H1 (cell line): Measurements from ENCODE around the gene GNB1. TPM values are rescaled to one million over a fixed set of nuclear protein-coding genes. Genes with fewer than 3 reads are reported as not detected.

Experiments
- EP300 ChIP-seq, 2 experiments: IDR thresholded peaks; 1 replicate in 1 of 2; 2 replicates in 1 of 2; pipeline ENCODE4 v1.6.1; 2011 to 2012; ENCODE audit warnings: low read depth in 2 of 2, low read length in 2 of 2, mild to moderate bottlenecking in 2 of 2, borderline replicate concordance in 1 of 2, inconsistent platforms in 1 of 2, moderate library complexity in 1 of 2
- HDAC2 ChIP-seq, 2 experiments: fragments of 300-600 bp in 1 of 2; sonication (generic) in 1 of 2; IDR thresholded peaks; 2 replicates each; pipeline ENCODE4 v1.6.1; 2011 to 2012; ENCODE audit warnings: low read depth in 2 of 2, low read length in 2 of 2, mild to moderate bottlenecking in 2 of 2, moderate library complexity in 2 of 2, borderline replicate concordance in 1 of 2, inconsistent platforms in 1 of 2
- POLR2AphosphoS5 ChIP-seq: IDR thresholded peaks from 2 replicates; pipeline ENCODE4 v1.6.1; 2011; ENCODE audit warnings: low read depth, low read length
- SRF ChIP-seq: IDR thresholded peaks from 2 replicates; pipeline ENCODE4 v1.6.1; 2011; ENCODE audit warnings: mild to moderate bottlenecking, low read depth, low read length, moderate library complexity
- polyA plus RNA-seq, 7 experiments: library from polyadenylated mRNA; depleted of rRNA in 3 of 7; stranded (reverse) in 5 of 7; unstranded in 2 of 7; fragments of >200 nt in 5 of 7; fragments of 200-250 nt in 2 of 7; gene quantifications; 1 replicate in 5 of 7; 2 replicates in 1 of 7; 4 replicates in 1 of 7; pipeline versions ENCODE4 v1.2.1 to v1.2.3, GENCODE V29; 2011 to 2013; ENCODE audit warnings: missing spikeins in 2 of 7, mixed read lengths in 2 of 7
- total RNA-seq: library from RNA; stranded (reverse); fragmentation: NEBNext Ultra II Directional; extraction: Animal tissue kit (Norgen Biotek cat#: 25700); gene quantifications from 2 replicates; pipeline ENCODE4 v1.2.1, GENCODE V29; 2021

The GNB1 gene
- total and polyA plus RNA-seq, 2 of the 8 experiments (the other 6 are each of a cell fraction or from before 2014, with no cell fraction given): 343 to 382 TPM

- TF ChIP-seq SRF (no peak), HDAC2 (IDR thresholded peaks at IDR 0.05; ENCODE audit: borderline replicate concordance in 1 of 2, low read depth in 2 of 2, low read length in 2 of 2) (no peak), POLR2AphosphoS5 (no peak), EP300 (IDR thresholded peaks at IDR 0.05; ENCODE audit: borderline replicate concordance in 1 of 2, low read depth in 2 of 2, low read length in 2 of 2) (no peak)
- TF ChIP-seq, all 59 proteins: peak for 0
Observed at GRCh38 chr1:1839311-1839965, 51.4 kb downstream of the GNB1 start (continued).
